Stimulated activated CD4-positive, alpha-beta T cell treated with anti-CD3 and anti-CD28 coated beads, Interleukin-15, amount 100 ng/mL, for 24 hours (primary cell): ENCODE data around the gene NEK2.
"Not testable (repeated sequence)": the region's sequence is repeated elsewhere in the genome, so short reads cannot be mapped to it uniquely, and the experiment has no call there.

Experiments used
- DNase-seq: peaks from one replicate; pipeline ENCODE4 v3.0.0-alpha.2; 2020

NEK2 gene

GRCh38 chr1:211630236-211631081, 45.0 kb downstream of the NEK2 start:
- no peak for DNase-seq

- no peak for DNase-seq
Observed at GRCh38 chr1:211628417-211628816, 47.0 kb downstream of the NEK2 start.

GRCh38 chr1:211627259-211627658, 48.2 kb downstream of the NEK2 start:
- DNase-seq: no peak

- DNase-seq: not testable (repeated sequence)
Observed at GRCh38 chr1:211625866-211626265, 49.6 kb downstream of the NEK2 start.

- DNase-seq: no peak
Observed at GRCh38 chr1:211625040-211625439, 50.4 kb downstream of the NEK2 start.

GRCh38 chr1:211623515-211623914, 51.9 kb downstream of the NEK2 start:
- DNase-seq: no peak

- no peak for DNase-seq
Observed at GRCh38 chr1:211621447-211622198, 53.8 kb downstream of the NEK2 start.

GRCh38 chr1:211620097-211620496, 55.3 kb downstream of the NEK2 start:
- DNase-seq: no peak

GRCh38 chr1:211619033-211619996, 56.1 kb downstream of the NEK2 start:
- no peak for DNase-seq

- DNase-seq: no peak
Observed at GRCh38 chr1:211616965-211617297, 58.5 kb downstream of the NEK2 start.

- DNase-seq: no peak
Observed at GRCh38 chr1:211616231-211616964, 59.0 kb downstream of the NEK2 start.

GRCh38 chr1:211614615-211615014, 60.8 kb downstream of the NEK2 start:
- no peak for DNase-seq

- no peak for DNase-seq
Observed at GRCh38 chr1:211613951-211614350, 61.5 kb downstream of the NEK2 start.

GRCh38 chr1:211613108-211613947, 62.1 kb downstream of the NEK2 start:
- DNase-seq: no peak

GRCh38 chr1:211612786-211613107, 62.7 kb downstream of the NEK2 start:
- DNase-seq: no peak
